Measurements from ENCODE around the gene FBXL19.

FBXL19 gene

GRCh38 chr16:30950516-30951065 is 27.2 kb downstream of the FBXL19 start:
- TF ChIP-seq CTCF (IDR thresholded peaks at IDR 0.05; ENCODE audit: borderline replicate concordance, control extremely low read depth, extremely low read depth, insufficient read depth, missing control alignments), result no peak
- no peak for DNase-seq (ENCODE audit: low spot score)
- in situ Hi-C loops (cut with MboI; ENCODE audit: low sequenced_read_pairs, unreplicated experiment), result loop anchor here (25.0 kb wide), 1 partner anchor 912 kb away; the partner anchor contains the start of gene ZNF267

GRCh38 chr16:30951193-30951592 is 27.8 kb downstream of the FBXL19 start:
- TF ChIP-seq CTCF (IDR thresholded peaks at IDR 0.05; ENCODE audit: borderline replicate concordance, control extremely low read depth, extremely low read depth, insufficient read depth, missing control alignments), result no peak
- in situ Hi-C loops (cut with MboI; ENCODE audit: low sequenced_read_pairs, unreplicated experiment), result loop anchor here (25.0 kb wide), 1 partner anchor 911 kb away; the partner anchor contains the start of gene ZNF267
- DNase-seq (ENCODE audit: low spot score), result no peak

- in situ Hi-C loops (cut with MboI; ENCODE audit: low sequenced_read_pairs, unreplicated experiment), result loop anchor here (25.0 kb wide), 1 partner anchor 911 kb away; the partner anchor contains the start of gene ZNF267
- DNase-seq (ENCODE audit: low spot score), result no peak
- TF ChIP-seq CTCF (IDR thresholded peaks at IDR 0.05; ENCODE audit: borderline replicate concordance, control extremely low read depth, extremely low read depth, insufficient read depth, missing control alignments), result no peak
These were observed 28.4 kb downstream of the FBXL19 start for GRCh38 chr16:30951750-30952149.

- in situ Hi-C loops (cut with MboI; ENCODE audit: low sequenced_read_pairs, unreplicated experiment), result loop anchor here (25.0 kb wide), 1 partner anchor 909 kb away; the partner anchor contains the start of gene ZNF267
- no peak for DNase-seq (ENCODE audit: low spot score)
- no peak for TF ChIP-seq CTCF (IDR thresholded peaks at IDR 0.05; ENCODE audit: borderline replicate concordance, control extremely low read depth, extremely low read depth, insufficient read depth, missing control alignments)
These were observed 29.7 kb downstream of the FBXL19 start for GRCh38 chr16:30953111-30953510.

- peak; percentile 64 for DNase-seq (ENCODE audit: low spot score)
- peak; percentile 56 for TF ChIP-seq CTCF (IDR thresholded peaks at IDR 0.05; ENCODE audit: borderline replicate concordance, control extremely low read depth, extremely low read depth, insufficient read depth, missing control alignments)
- in situ Hi-C loops (cut with MboI; ENCODE audit: low sequenced_read_pairs, unreplicated experiment), result loop anchor here (25.0 kb wide), 1 partner anchor 909 kb away; the partner anchor contains the start of gene ZNF267
These were observed 30.2 kb downstream of the FBXL19 start for GRCh38 chr16:30953511-30954124.

GRCh38 chr16:30954993-30955392 is 31.6 kb downstream of the FBXL19 start:
- DNase-seq (ENCODE audit: low spot score), result no peak
- in situ Hi-C loops (cut with MboI; ENCODE audit: low sequenced_read_pairs, unreplicated experiment), result loop anchor here (25.0 kb wide), 1 partner anchor 907 kb away; the partner anchor contains the start of gene ZNF267

More at GRCh38 chr16:30954993-30955392, 31.6 kb downstream of the FBXL19 start:
- TF ChIP-seq CTCF (IDR thresholded peaks at IDR 0.05; ENCODE audit: borderline replicate concordance, control extremely low read depth, extremely low read depth, insufficient read depth, missing control alignments), result no peak
